Calu3 (cell line): Measurements from ENCODE around the gene ZNF629. TPM values are rescaled to one million over a fixed set of nuclear protein-coding genes. Genes with fewer than 3 reads are reported as not detected.

ENCODE experiments used
- BruUV-seq: library from RNA; stranded (reverse); fragments of 400-500 nt; replicated peaks from 2 replicates; lab custom pipeline; 2021; lab: Mats Ljungman, UMichigan
- CTCF ChIA-PET: fragments of 300-600 bp; sonication (Branson Sonifier 250); formaldehyde crosslinking; loops from one replicate; lab custom pipeline; 2022; ENCODE audit warnings: antibody characterized with exemption; lab: Charles Lee
- DNase-seq: peaks from one replicate; pipeline ENCODE4 v3.0.0; 2022
- H3K27ac Mint-ChIP-seq: one replicate; pipeline ENCODE4 v1.8.0; 2022; ENCODE audit warnings: mixed read lengths; ENCODE audit not compliant: unreplicated experiment
- H3K27me3 Mint-ChIP-seq: one replicate; pipeline ENCODE4 v1.8.0; 2022; ENCODE audit warnings: mixed read lengths; ENCODE audit not compliant: unreplicated experiment
- H3K36me3 Mint-ChIP-seq: one replicate; pipeline ENCODE4 v1.8.0; 2022; ENCODE audit warnings: mild to moderate bottlenecking, moderate library complexity, mixed read lengths; ENCODE audit not compliant: insufficient read depth, unreplicated experiment
- H3K4me1 Mint-ChIP-seq: one replicate; pipeline ENCODE4 v1.8.0; 2022; ENCODE audit warnings: mild to moderate bottlenecking, low read depth, mixed read lengths; ENCODE audit not compliant: unreplicated experiment
- H3K4me3 Mint-ChIP-seq: one replicate; pipeline ENCODE4 v1.8.0; 2022; ENCODE audit warnings: mild to moderate bottlenecking, low read depth, moderate library complexity, mixed read lengths; ENCODE audit not compliant: unreplicated experiment
- H3K9me3 Mint-ChIP-seq: one replicate; pipeline ENCODE4 v1.8.0; 2022; ENCODE audit warnings: low read depth, mixed read lengths; ENCODE audit not compliant: unreplicated experiment
- CTCF ChIP-seq: fragments of 200-600 bp; IDR thresholded peaks from one replicate; pipeline ENCODE4 v1.8.0; 2022; ENCODE audit warnings: antibody characterized with exemption; ENCODE audit not compliant: unreplicated experiment
- intact Hi-C: fragments of 100-400 bp; cut with micrococcal nuclease; formaldehyde crosslinking; loops from one replicate; pipeline ENCODE4 v1.10.0; 2022; ENCODE audit not compliant: unreplicated experiment
- total RNA-seq: library from RNA; stranded (reverse); gene quantifications from 2 replicates; pipeline ENCODE4 v1.2.3, GENCODE V29; 2022

Gene ZNF629
- total RNA-seq, 1 experiment from 2014 or later = 29.9 TPM

- intact Hi-C loops = no loop called here
These were observed 29.7 kb downstream of the ZNF629 start for GRCh38 chr16:30757316-30757715.

DNA sequence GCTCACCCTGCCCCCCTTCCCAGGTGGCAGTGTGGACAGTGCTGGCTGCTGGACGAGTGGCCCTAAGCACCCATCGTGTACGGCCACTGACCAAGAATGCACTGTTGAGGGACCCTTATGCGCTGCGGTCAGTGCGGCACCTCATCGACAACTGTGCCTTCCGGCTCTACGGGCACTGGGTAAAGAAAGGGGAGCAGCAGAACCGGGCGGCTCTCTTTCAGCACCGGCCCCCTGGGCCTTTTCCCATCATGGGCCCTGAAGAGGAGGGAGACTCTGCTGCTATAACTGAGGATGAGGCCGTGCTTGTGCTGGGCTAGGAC lies 30.3 kb downstream of the ZNF629 start:
- intact Hi-C loops = no loop called here
- Mint-ChIP-seq H3K4me3 (no peak overlapping the region), H3K36me3 (peaks cover 51% of the 10 kb centered on the region), H3K27me3 (no peaks in the 10 kb centered on the region), H3K27ac (no peak overlapping the region), H3K9me3 (no peaks in the 10 kb centered on the region), H3K4me1 (peaks cover 9% of the 10 kb centered on the region)
- no TSS peak for BruUV-seq
- TF ChIP-seq CTCF = no peak
- CTCF ChIA-PET = no interaction called here
- DNase-seq = no peak

More at GRCh38 chr16:30757316-30757715, 29.7 kb downstream of the ZNF629 start:
- no peaks in the 10 kb centered on the region for H3K27me3 Mint-ChIP-seq
- CTCF ChIA-PET = interaction anchor here (0.6 to 0.7 kb wide), 2 partner anchors 44 to 139 kb away, joined by 4 to 5 read pairs; partner anchors contain the start of gene CTF1
- no peaks in the 10 kb centered on the region for H3K9me3 Mint-ChIP-seq
- TF ChIP-seq CTCF = no peak
- BruUV-seq = no TSS peak
- no peak overlapping the region for H3K27ac Mint-ChIP-seq
- no peak for DNase-seq
- peaks cover 56% of the 10 kb centered on the region for H3K36me3 Mint-ChIP-seq
- H3K4me3 Mint-ChIP-seq = no peak overlapping the region
- H3K4me1 Mint-ChIP-seq = peaks cover 9% of the 10 kb centered on the region

- Mint-ChIP-seq H3K4me3 (no peak overlapping the region), H3K4me1 (peaks cover 8% of the 10 kb centered on the region), H3K36me3 (peaks cover 45% of the 10 kb centered on the region), H3K27ac (no peak overlapping the region), H3K27me3 (no peaks in the 10 kb centered on the region), H3K9me3 (no peaks in the 10 kb centered on the region)
- DNase-seq = no peak
- intact Hi-C loops = no loop called here
- no TSS peak for BruUV-seq
- CTCF ChIA-PET = no interaction called here
- no peak for TF ChIP-seq CTCF
These were observed 30.8 kb downstream of the ZNF629 start for GRCh38 chr16:30755955-30756780.

DNA sequence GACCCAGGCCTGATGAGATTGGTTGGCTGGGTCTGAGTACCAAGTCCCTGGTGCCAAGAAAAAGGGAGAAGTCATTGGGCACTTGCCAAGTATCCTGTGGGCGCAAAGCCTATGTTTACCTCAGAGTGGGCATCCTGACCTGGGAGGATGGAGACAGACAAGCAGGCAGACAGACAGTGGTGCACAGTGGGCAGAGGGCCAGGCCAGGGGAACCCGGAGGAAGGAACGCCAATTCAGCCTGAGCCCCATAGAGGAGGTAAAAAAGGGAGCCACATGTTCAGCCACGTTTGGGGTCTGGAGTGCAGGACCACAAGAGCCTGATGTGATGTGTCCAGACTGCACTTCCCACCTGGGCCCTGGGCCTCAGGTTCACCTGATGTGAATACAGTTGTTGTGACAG lies 33.4 kb downstream of the ZNF629 start:
- H3K4me3 Mint-ChIP-seq = no peak overlapping the region
- peaks cover 10% of the 10 kb centered on the region for H3K4me1 Mint-ChIP-seq
- no peak for TF ChIP-seq CTCF
- no peaks in the 10 kb centered on the region for H3K27me3 Mint-ChIP-seq
- intact Hi-C loops = no loop called here
- peaks cover 49% of the 10 kb centered on the region for H3K36me3 Mint-ChIP-seq
- BruUV-seq = no TSS peak
- CTCF ChIA-PET = no interaction called here
- no peaks in the 10 kb centered on the region for H3K9me3 Mint-ChIP-seq
- DNase-seq = no peak
- no peak overlapping the region for H3K27ac Mint-ChIP-seq
